HepG2 (cell line): ENCODE data around the gene ETHE1. TPM values are rescaled to one million over a fixed set of nuclear protein-coding genes. Genes with fewer than 3 reads are reported as not detected.

Experiments used
- CBFB ChIP-seq: sonication (generic); formaldehyde crosslinking; IDR thresholded peaks from 2 replicates; pipeline ENCODE4 v1.4.0; 2020; ENCODE audit warnings: missing genetic modification reagents
- CTCF ChIP-seq: sonication (generic); formaldehyde crosslinking; IDR thresholded peaks from 2 replicates; pipeline ENCODE4 v1.5.0; 2020; ENCODE audit warnings: mild to moderate bottlenecking, missing genetic modification reagents, moderate library complexity
- HNF1B ChIP-seq: sonication (generic); formaldehyde crosslinking; IDR thresholded peaks from 2 replicates; pipeline ENCODE4 v1.5.1; 2020; ENCODE audit warnings: mild to moderate bottlenecking, moderate library complexity, missing genetic modification reagents
- IRF1 ChIP-seq: sonication (generic); formaldehyde crosslinking; IDR thresholded peaks from 2 replicates; pipeline ENCODE4 v1.4.0; 2020; ENCODE audit warnings: low read depth, mild to moderate bottlenecking, missing genetic modification reagents
- PLSCR1 ChIP-seq: sonication (generic); formaldehyde crosslinking; IDR thresholded peaks from 2 replicates; pipeline ENCODE4 v1.5.0; 2020; ENCODE audit warnings: missing genetic modification reagents, mild to moderate bottlenecking, borderline replicate concordance
- REL ChIP-seq: sonication (generic); formaldehyde crosslinking; conservative IDR thresholded peaks from 2 replicates; pipeline ENCODE4 v1.8.0; 2022; ENCODE audit warnings: mild to moderate bottlenecking, missing genetic modification reagents, moderate library complexity
- SRSF4 ChIP-seq: fragments of 200-400 bp; formaldehyde crosslinking; IDR thresholded peaks from one replicate; pipeline ENCODE4 v1.6.1; 2018; ENCODE audit warnings: mild to moderate bottlenecking, low read depth, low read length, moderate library complexity; ENCODE audit not compliant: poor library complexity, severe bottlenecking
- TFE3 ChIP-seq: IDR thresholded peaks from 2 replicates; pipeline ENCODE4 v1.6.1; 2016
- TOE1 ChIP-seq: sonication (generic); formaldehyde crosslinking; IDR thresholded peaks from 2 replicates; pipeline ENCODE4 v1.4.0; 2020; ENCODE audit warnings: mild to moderate bottlenecking, missing genetic modification reagents
- ZNF619 ChIP-seq: sonication (generic); formaldehyde crosslinking; IDR thresholded peaks from 2 replicates; pipeline ENCODE4 v1.4.0; 2020; ENCODE audit warnings: mild to moderate bottlenecking, missing genetic modification reagents
- ZNF703 ChIP-seq: sonication (generic); formaldehyde crosslinking; IDR thresholded peaks from 2 replicates; pipeline ENCODE4 v1.5.1; 2020; ENCODE audit warnings: missing genetic modification reagents, mild to moderate bottlenecking, moderate library complexity, borderline replicate concordance
- ZSCAN31 ChIP-seq: sonication (generic); formaldehyde crosslinking; IDR thresholded peaks from 2 replicates; pipeline ENCODE4 v1.5.0; 2020; ENCODE audit warnings: low read depth, mild to moderate bottlenecking, missing genetic modification reagents
- ZZZ3 ChIP-seq: sonication (generic); formaldehyde crosslinking; IDR thresholded peaks from 2 replicates; pipeline ENCODE4 v1.4.0; 2020; ENCODE audit warnings: missing genetic modification reagents, mild to moderate bottlenecking, borderline replicate concordance
- polyA plus RNA-seq, 8 experiments: library from polyadenylated mRNA; depleted of rRNA in 3 of 8; stranded (reverse) in 7 of 8; unstranded in 1 of 8; fragments of >200 nt; fragmentation: Illumina TruSeq in 4 of 8; extraction: Trizol in 4 of 8; gene quantifications; 2 replicates each; pipeline versions ENCODE4 v1.2.1 to v1.2.3, GENCODE V29; 2011 to 2016; ENCODE audit warnings: low read depth in 4 of 8, missing spikeins in 1 of 8, mixed read lengths in 1 of 8; ENCODE audit not compliant: insufficient read depth in 1 of 8
- total RNA-seq, 5 experiments: library from RNA; depleted of rRNA; stranded (reverse); fragments of >200 nt; fragmentation: Illumina TruSeq; extraction: Trizol; gene quantifications; 2 replicates each; pipeline ENCODE4 v1.2.3, GENCODE V29; 2016; ENCODE audit warnings: low read depth in 1 of 5
- TF ChIP-seq, protein P1 (sequence below), 2 experiments: IDR thresholded peaks; 2 replicates each; pipeline ENCODE4 v1.6.1; 2011 to 2012; ENCODE audit warnings: low read length in 2 of 2, borderline replicate concordance in 1 of 2, low read depth in 1 of 2, mild to moderate bottlenecking in 1 of 2, moderate library complexity in 1 of 2
- TF ChIP-seq, protein P2 (sequence below): sonication (generic); formaldehyde crosslinking; IDR thresholded peaks from 2 replicates; pipeline ENCODE4 v1.9.0; 2021; ENCODE audit warnings: missing genetic modification reagents, borderline replicate concordance

ETHE1 gene
- total and polyA plus RNA-seq, 2 of the 13 experiments (the other 11 are each of a cell fraction or from before 2014, with no cell fraction given), result 32.5 to 58.4 TPM

DNA sequence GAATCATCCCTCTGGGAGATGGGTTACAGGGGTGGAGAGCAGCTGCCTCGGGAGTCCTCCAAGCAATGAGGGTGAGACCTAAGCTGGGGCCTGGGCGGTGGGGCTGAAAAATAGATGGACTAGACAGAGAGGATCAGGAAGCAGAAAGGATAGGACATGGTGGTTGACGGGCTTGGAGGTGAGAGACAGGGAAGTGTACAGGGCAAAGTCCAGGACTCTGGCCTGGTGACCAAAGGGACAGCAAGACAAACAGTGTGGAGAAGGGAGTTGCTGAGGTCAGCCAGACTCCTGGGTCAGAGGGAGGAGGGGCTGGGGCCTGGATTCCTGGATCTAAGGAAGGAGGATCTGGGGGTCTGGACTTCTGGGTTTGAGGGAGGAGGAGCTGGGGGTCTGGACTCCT, 28.0 kb downstream of the ETHE1 start (continued):
- TF ChIP-seq ZNF619, result no peak; the same call in 1 of the 2 replicates
- TF ChIP-seq ZZZ3, result no peak
- no peak for TF ChIP-seq PLSCR1
- no peak for TF ChIP-seq CBFB (CRISPR knock-in tag)
- TF ChIP-seq CTCF (CRISPR knock-in tag), result no peak
- TF ChIP-seq, protein P1, sequence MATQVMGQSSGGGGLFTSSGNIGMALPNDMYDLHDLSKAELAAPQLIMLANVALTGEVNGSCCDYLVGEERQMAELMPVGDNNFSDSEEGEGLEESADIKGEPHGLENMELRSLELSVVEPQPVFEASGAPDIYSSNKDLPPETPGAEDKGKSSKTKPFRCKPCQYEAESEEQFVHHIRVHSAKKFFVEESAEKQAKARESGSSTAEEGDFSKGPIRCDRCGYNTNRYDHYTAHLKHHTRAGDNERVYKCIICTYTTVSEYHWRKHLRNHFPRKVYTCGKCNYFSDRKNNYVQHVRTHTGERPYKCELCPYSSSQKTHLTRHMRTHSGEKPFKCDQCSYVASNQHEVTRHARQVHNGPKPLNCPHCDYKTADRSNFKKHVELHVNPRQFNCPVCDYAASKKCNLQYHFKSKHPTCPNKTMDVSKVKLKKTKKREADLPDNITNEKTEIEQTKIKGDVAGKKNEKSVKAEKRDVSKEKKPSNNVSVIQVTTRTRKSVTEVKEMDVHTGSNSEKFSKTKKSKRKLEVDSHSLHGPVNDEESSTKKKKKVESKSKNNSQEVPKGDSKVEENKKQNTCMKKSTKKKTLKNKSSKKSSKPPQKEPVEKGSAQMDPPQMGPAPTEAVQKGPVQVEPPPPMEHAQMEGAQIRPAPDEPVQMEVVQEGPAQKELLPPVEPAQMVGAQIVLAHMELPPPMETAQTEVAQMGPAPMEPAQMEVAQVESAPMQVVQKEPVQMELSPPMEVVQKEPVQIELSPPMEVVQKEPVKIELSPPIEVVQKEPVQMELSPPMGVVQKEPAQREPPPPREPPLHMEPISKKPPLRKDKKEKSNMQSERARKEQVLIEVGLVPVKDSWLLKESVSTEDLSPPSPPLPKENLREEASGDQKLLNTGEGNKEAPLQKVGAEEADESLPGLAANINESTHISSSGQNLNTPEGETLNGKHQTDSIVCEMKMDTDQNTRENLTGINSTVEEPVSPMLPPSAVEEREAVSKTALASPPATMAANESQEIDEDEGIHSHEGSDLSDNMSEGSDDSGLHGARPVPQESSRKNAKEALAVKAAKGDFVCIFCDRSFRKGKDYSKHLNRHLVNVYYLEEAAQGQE (IDR thresholded peaks at IDR 0.05; ENCODE audit: borderline replicate concordance in 1 of 2, low read depth in 1 of 2, low read length in 2 of 2), result no peak
- no peak for TF ChIP-seq ZNF703 (CRISPR knock-in tag)
- TF ChIP-seq ZSCAN31 (CRISPR knock-in tag), result 0 out of 2 replicates have a peak, but pooled peaks have one; percentile 37
- TF ChIP-seq REL (CRISPR knock-in tag), result no peak
- no peak for TF ChIP-seq IRF1 (CRISPR knock-in tag)
- TF ChIP-seq SRSF4, result no peak
- TF ChIP-seq, protein P2, sequence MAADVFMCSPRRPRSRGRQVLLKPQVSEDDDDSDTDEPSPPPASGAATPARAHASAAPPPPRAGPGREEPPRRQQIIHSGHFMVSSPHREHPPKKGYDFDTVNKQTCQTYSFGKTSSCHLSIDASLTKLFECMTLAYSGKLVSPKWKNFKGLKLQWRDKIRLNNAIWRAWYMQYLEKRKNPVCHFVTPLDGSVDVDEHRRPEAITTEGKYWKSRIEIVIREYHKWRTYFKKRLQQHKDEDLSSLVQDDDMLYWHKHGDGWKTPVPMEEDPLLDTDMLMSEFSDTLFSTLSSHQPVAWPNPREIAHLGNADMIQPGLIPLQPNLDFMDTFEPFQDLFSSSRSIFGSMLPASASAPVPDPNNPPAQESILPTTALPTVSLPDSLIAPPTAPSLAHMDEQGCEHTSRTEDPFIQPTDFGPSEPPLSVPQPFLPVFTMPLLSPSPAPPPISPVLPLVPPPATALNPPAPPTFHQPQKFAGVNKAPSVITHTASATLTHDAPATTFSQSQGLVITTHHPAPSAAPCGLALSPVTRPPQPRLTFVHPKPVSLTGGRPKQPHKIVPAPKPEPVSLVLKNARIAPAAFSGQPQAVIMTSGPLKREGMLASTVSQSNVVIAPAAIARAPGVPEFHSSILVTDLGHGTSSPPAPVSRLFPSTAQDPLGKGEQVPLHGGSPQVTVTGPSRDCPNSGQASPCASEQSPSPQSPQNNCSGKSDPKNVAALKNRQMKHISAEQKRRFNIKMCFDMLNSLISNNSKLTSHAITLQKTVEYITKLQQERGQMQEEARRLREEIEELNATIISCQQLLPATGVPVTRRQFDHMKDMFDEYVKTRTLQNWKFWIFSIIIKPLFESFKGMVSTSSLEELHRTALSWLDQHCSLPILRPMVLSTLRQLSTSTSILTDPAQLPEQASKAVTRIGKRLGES (CRISPR knock-in tag), result no peak
- TF ChIP-seq HNF1B (CRISPR knock-in tag), result 0 out of 2 replicates have a peak, but pooled peaks have one; percentile 34
- TF ChIP-seq TOE1 (CRISPR knock-in tag), result no peak
- no peak for TF ChIP-seq TFE3 (CRISPR knock-in tag)
